ENCODE data around the gene SPECC1L.

GRCh38 chr22:24398409-24398808 lies 127.8 kb downstream of the SPECC1L start:
- TF ChIP-seq CTCF (conservative IDR thresholded peaks at IDR 0.05; ENCODE audit: low read length) (no peak), EZH2phosphoT487 (IDR thresholded peaks at IDR 0.05; ENCODE audit: borderline replicate concordance) (no peak)

Data from Loucy (cell line).